HCEC 1CT (cell line): ENCODE measurements around the gene BOD1.
A peak's percentile ranks its signal among the peaks of the same experiment; 100 is the strongest.

Experiments used
- DNase-seq: peaks from one replicate; pipeline ENCODE4 v3.0.0-alpha.2; 2017

The BOD1 gene

DNA sequence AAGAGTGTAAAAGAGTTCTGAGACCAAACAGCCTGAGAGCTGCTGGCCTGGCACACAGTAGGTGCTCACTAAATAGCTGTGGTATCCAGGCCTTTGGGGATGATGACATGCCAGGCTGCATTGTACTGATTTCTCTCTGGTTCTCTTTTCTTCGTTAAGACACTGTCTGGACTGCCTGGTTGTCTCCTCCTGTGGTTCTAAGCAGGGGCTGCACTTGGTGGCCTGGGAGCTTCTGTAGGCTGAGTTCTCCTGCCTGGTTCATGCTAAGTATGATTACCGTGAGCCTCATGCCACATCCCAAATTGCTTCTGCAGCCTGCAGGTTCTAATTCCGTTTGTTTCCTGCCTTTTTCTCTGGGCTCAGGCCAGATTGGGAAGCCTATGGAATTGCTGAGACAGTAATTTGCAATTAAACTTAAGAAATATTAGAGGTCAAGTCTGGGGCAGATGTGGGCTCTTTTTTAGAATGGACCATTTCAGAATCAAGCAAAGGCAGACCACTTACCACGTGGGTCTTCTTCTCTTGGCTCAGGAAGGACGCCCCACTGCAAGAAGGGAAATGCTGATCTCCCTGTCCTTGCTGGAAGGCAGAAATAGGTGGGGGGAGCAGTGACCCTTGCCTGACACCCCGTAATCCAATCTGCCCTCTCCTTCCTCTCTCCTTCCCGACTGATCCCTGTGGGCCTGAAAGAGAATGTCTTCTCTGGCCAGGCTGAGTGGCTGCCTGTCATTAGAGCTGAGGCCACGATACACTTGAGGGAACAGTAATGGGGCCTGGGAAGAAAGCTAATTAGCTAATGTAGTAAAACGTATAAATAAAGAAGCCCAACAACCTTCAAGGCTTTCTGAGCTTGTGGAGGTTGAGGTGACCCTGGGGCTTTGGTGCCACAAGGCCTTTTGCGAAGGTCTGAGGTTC, 21.9 kb upstream of the BOD1 start:
- DNase-seq: no peak

DNA sequence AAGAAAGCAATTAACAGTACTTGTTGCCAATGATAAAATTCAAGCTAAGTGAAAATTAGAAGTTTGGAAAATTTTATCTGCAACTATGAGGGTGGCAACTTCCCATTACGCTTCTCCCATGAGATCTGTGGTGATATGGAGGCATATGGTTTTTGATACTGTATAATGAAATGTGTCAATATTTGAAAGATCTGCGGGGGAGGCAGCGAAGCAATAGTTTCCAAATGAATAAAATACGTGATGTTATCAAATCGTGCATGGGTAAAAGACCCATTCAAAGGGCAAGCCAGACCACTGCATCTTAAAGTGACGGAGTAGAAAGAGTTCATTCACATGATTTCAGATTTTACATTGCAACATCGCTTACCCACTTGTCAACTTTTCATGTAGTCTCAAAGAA, 20.9 kb upstream of the BOD1 start:
- no peak for DNase-seq

GRCh38 chr5:173634465-173634983, 18.1 kb upstream of the BOD1 start:
- DNase-seq: no peak

DNA sequence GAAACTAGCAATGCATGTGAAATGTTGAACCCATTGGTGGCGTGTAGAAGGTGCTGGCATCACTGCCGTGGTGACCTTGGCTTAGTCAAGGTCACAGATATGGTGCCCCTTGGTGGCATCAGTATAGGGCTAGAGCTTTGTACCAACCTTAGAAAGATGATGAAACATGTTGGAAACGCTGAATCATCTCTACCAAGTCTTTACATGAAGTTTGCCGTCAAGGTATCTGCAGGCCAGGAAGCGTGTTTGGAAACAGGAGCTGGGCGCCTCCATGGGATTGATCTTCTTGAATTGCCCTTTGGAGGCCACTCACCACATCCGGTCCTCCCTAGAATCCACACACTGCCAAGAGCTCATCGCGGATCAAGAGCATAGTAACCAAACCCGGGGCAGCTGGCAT, 16.9 kb upstream of the BOD1 start:
- no peak for DNase-seq

GRCh38 chr5:173631478-173631877, 15.0 kb upstream of the BOD1 start:
- DNase-seq: no peak

GRCh38 chr5:173630724-173631365, 14.4 kb upstream of the BOD1 start:
- no peak for DNase-seq

- no peak for DNase-seq
Observed at GRCh38 chr5:173629628-173630027, 13.2 kb upstream of the BOD1 start.

GRCh38 chr5:173628501-173628900, 12.1 kb upstream of the BOD1 start:
- DNase-seq: no peak

GRCh38 chr5:173627860-173628392, 11.5 kb upstream of the BOD1 start:
- no peak for DNase-seq

DNA sequence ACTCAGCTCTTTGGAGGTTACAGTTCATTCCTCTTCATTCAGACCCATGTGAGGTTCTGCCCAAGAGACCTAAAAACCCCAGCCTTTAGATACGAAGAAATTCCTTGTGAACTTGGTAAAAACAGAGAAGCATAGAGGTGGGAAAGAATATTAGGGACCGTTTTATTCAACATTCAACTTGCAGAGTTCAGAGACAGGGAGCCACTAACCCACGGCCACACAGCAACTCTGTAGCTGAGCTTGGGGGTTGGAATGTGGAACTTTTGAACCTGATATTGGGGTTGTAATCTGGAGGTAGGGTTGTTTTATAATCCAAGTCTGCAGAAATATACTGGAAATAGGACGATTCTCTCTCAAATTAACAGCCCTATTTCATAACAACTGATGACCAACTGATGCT, 10.8 kb upstream of the BOD1 start:
- DNase-seq: no peak

DNA sequence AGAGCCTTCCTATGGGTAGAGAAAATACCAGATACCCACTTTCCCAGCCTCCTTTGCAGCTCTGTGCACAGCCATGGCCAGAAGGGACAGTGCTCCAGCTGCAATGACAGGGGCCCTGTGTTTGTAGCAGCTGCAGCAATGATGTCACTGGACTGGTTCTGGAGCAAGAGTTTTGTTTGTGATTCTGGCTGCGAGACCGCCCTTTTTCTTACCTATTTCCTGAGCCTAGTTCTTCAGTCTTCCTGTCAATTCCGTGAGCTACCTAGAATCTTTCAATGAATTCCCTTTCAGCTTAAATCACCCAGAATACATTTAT, 10.0 kb upstream of the BOD1 start:
- no peak for DNase-seq

DNA sequence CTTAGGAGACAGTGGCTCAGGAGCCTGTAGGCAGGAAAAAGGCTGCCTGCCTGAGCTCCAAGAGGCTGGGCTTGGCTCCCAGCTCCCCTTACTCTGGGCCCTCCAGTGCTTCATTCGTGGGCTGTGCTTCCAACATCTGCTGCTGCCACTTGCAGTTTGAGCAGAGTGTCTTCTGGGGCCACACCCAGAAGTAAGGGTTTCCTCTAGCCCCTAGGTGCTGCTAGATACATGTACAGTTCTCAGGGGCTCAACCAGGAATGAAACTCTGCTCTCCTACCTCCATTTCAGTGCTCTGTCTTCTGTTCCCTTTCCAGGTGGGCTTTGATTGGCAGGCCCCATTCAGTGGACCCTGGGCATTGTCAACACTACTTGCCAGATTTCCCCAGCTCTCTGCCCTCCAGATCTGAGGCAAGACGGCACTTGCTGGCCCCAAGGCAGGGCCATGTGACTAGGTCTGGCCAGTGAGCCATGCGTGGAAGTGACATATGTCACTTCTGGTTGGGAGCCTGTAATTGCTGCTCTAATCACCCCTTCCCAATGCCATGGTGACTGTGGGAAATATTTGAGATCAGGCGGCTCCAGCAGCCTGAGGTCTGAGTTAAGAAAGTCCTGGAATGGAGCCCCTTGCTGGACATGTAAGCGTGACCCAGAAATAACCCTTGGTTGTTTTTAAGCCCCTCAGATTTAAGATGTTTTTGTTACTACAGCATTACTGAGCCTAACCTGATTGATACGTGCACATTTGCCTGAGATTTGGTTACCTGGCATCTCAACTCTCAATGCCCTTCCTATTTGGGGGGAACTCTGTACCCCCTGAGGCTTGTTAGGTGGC, 9.4 kb upstream of the BOD1 start:
- DNase-seq: no peak

DNA sequence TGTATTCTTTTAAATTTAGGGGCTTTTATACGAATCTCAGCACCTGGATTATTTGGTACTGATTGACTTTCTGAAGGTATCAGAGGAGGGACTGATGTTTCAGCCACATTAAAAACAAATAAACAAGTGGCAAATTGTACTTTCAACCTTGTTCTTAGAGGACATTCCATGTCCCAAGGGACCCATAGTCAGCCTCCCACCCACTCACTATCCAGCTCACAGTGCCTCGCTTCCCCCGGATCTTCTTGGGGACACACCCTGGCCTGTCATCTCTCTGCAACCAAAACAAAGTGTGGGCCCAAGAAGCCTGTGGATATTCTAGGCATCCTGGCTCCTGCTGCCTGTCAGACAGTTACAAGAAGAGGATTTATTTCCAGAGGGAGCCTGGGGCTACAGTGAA, 8.8 kb upstream of the BOD1 start:
- DNase-seq: no peak

- DNase-seq: no peak
Observed at GRCh38 chr5:173624282-173624681, 7.8 kb upstream of the BOD1 start.

GRCh38 chr5:173623789-173624188, 7.3 kb upstream of the BOD1 start:
- no peak for DNase-seq

GRCh38 chr5:173623296-173623771, 6.9 kb upstream of the BOD1 start:
- DNase-seq: no peak

DNA sequence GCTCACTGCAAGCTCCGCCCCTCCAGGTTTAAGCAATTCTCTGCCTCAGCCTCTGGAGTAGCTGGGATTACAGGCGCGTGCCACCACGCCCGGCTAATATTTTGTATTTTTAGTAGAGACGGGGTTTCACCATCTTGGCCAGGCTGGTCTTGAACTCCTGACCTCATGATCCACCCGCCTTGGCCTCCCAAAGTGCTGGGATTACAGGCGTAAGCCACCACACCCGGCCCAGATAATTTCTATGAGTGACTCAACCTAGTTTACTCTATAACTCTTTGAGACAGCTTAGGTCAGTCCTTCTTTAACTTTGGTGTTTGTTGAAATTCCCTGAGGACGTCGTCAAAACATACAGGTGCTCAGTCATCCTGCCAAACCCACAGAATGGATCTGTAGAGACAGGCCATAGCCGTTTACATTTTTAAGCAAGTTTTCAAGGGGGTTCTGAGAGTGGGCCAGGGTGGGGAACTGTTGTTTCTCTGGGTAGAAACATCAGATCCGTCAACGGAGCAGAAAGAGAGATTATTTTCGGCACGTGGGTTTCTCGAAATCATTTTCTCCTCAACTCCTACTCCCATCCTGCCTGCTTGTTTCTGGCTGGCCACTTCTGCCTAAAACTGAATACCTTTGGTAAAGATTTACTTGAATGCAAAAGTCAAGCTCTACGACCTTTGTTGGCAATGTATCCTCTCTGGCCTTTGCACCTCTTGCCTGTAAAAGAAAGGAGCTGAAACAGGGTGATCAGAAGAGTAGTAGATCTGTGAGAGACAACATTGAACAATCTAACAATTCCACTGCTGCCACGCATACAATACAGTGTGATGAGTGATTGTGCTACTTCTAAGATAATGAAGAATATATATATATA, 6.0 kb upstream of the BOD1 start:
- DNase-seq: no peak

- DNase-seq: no peak
Observed at GRCh38 chr5:173620784-173621183, 4.3 kb upstream of the BOD1 start.

- DNase-seq: peak; percentile 37
Observed at GRCh38 chr5:173618927-173619519, 2.6 kb upstream of the BOD1 start.

DNA sequence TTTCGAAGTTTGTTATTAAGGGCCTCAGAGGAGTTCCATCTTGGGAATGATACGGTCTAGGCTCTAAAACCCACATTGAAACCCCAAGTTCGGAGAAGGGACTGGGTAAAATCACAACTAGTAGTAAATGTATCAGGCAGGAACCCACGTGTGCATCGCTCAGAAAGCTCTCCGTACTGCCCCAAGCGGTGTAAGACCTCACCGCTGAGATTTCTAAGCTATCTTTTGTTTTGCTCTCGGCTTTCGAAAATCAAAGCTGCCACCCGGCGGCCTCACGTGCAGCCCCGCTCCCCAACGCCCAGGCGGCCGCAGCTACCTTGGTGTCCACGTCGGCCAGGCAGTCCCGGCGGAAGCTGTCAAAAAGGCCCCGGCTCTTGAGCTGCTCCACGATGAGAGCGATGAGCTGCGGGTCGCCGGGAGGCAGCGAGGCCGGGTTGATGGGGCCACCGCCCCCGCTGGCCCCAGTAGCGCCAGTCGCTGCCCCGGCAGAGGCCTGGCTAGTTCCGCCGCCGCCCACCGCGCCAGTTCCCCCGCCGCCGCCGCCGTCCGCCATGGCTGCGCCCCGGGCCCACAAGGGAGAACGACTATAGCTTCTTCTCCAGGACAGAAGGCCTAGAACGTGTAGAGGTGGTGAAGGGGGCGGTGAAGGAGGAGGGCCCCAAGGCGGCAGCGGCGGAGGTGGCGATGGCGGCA, 420 bp downstream of the BOD1 start:
- DNase-seq: peak; percentile 76

DNA sequence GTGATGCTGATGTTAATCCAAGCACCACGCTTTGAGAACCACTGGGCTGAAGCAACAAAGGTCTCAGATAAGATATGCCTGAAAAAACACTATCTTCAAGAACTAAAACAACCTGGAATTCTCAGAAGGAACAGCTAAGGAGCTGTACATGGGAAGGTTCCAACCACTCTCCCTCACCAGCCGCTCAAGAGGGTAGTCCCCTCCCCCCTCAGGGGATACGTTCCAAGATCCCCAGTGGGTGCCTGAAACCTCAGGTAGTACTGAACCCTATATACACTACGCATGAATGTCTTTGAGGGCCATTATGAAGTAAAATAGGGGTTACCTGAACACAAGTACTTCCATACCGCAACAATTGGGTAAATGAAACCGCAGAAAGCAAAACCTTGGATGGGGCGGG, 1.9 kb downstream of the BOD1 start:
- no peak for DNase-seq
